Stomach (tissue), 19 donors: Measurements from ENCODE around the gene CFAP69. TPM values are rescaled to one million over a fixed set of nuclear protein-coding genes. Genes with fewer than 3 reads are reported as not detected.

Experiments used
- DNase-seq, 2 donors: peaks; one replicate each; pipeline versions ENCODE4 v3.0.0 to v3.0.0-alpha.2; 2013 to 2019
- H3K27ac ChIP-seq, 5 donors: fragments of 200-600 bp in 4 of 5; sonication (generic) in 4 of 5; one replicate each; pipeline ENCODE4 v1.5.1; 2013 to 2019; ENCODE audit warnings: mild to moderate bottlenecking in 1 of 5, moderate library complexity in 1 of 5
- H3K27me3 ChIP-seq, 3 donors: fragments of 200-600 bp; sonication (generic); one replicate each; pipeline ENCODE4 v1.5.1; 2017 to 2019; ENCODE audit warnings: mixed run types in 1 of 3
- H3K36me3 ChIP-seq, 4 donors: fragments of 200-600 bp; sonication (generic); 1 replicate in 3 of 4; 2 replicates in 1 of 4; pipeline ENCODE4 v1.5.1; 2016 to 2019
- H3K4me1 ChIP-seq, 4 donors: fragments of 200-600 bp; sonication (generic); one replicate each; pipeline ENCODE4 v1.5.1; 2016 to 2019
- H3K4me3 ChIP-seq, 4 donors: fragments of 200-600 bp; sonication (generic) in 3 of 4; one replicate each; pipeline ENCODE4 v1.5.1; 2016 to 2019; ENCODE audit warnings: mild to moderate bottlenecking in 1 of 4
- H3K9me3 ChIP-seq, 4 donors: fragments of 200-600 bp; sonication (generic); one replicate each; pipeline ENCODE4 v1.5.1; 2016 to 2019
- CTCF ChIP-seq, 7 experiments: fragments of 450-650 bp in 4 of 7; fragments of 200-600 bp in 3 of 7; sonication (generic) in 3 of 7; IDR thresholded peaks; one replicate each; pipeline ENCODE4 v1.5.1; 2016 to 2019; ENCODE audit warnings: antibody characterized with exemption in 7 of 7, control low read depth in 2 of 7, mild to moderate bottlenecking in 1 of 7
- EP300 ChIP-seq: sonication (generic); formaldehyde crosslinking; IDR thresholded peaks from one replicate; pipeline ENCODE4 v1.6.1; 2017; ENCODE audit warnings: antibody characterized with exemption
- POLR2A ChIP-seq, 4 donors: fragments of 450-650 bp; IDR thresholded peaks; one replicate each; pipeline ENCODE4 v1.6.1; 2016; ENCODE audit warnings: antibody characterized with exemption in 4 of 4, control low read depth in 2 of 4, mild to moderate bottlenecking in 1 of 4, moderate library complexity in 1 of 4
- POLR2AphosphoS5 ChIP-seq, 3 donors: sonication (generic); formaldehyde crosslinking; IDR thresholded peaks; one replicate each; pipeline ENCODE4 v1.6.1; 2016; ENCODE audit warnings: antibody characterized with exemption in 3 of 3
- WGBS, 5 donors: extraction: QIAGEN DNeasy Blood & Tissue Kit in 3 of 5; methylation state at CpG; one replicate each; pipeline versions ENCODE4 v1.1.5 to v1.1.7; 2013 to 2018; 5-methylcytosine and 5-hydroxymethylcytosine counted together
- intact Hi-C: fragments of 100-400 bp; cut with DNase I; formaldehyde crosslinking; loops from one replicate; pipeline ENCODE4 v1.15.1; 2023; ENCODE audit warnings: low total_unique reads
- long read RNA-seq, 10 donors: transcript quantifications; one replicate each; lab custom pipeline, GENCODE V29; 2026
- polyA plus RNA-seq, 3 donors: library from polyadenylated mRNA; stranded (reverse); fragments of 200-250 nt; gene quantifications; one replicate each; pipeline ENCODE4 v1.2.3, GENCODE V29; 2013
- total RNA-seq, 5 donors: library from RNA; depleted of rRNA; stranded (reverse); fragments of >200 nt; gene quantifications; one replicate each; pipeline versions ENCODE4 v1.1.0 to v1.2.3, GENCODE V29; 2014 to 2016
- donor health status: healthy with polysubstance abuse.
- donor health status: Bipolar disorder and iron deficiency.
- donor health status: healthy.

The CFAP69 gene
- total RNA-seq (10 to 100 TPM in 3 of 5 donors, 1 to 10 TPM in 1, under 1 TPM in 1; 0.87 to 22.0 (median 14.3) TPM), polyA plus RNA-seq (1 to 10 TPM; 2.2 to 6.0 (median 5.1) TPM)
- long read RNA-seq, donor 1: 0 reads
- long read RNA-seq, donor 2: 0 reads
- long read RNA-seq, donor 3: 0 reads
- long read RNA-seq, donor 4: 0 reads
- long read RNA-seq, donor 5: 0 reads
- long read RNA-seq, donor 6: 0 reads
- long read RNA-seq, donor 7: 0 reads
- long read RNA-seq, donor 8: 0 reads
- long read RNA-seq, donor 9: 0 reads
- long read RNA-seq, donor 10: 0 reads

- intact Hi-C loops: no loop called here
- Histone ChIP-seq H3K4me3 (peak within 1 kb of the TSS; percentile 79 to 99 (median 91)), H3K36me3 (no peaks in the 10 kb centered on the region), H3K27me3 (no peaks in the 10 kb centered on the region), H3K27ac (peak within 1 kb of the TSS; percentile 31 to 83 (median 69)), H3K4me1 (peaks cover 5 to 22% (median 21%) of the 10 kb centered on the region in 4 donors), H3K9me3 (no peaks in the 10 kb centered on the region)
- 0 to 1% (median 1%) methylated on average over 39 to 59 of the region's 59 CpGs for WGBS, 5 donors
- DNase-seq: peak; percentile 92 to 96
- TF ChIP-seq POLR2A (IDR thresholded peaks at IDR 0.05) (no peak), CTCF (IDR thresholded peaks at IDR 0.05) (peak in 4 of 7 experiments; percentile 24 to 43 (median 34)), EP300 (no peak), POLR2AphosphoS5 (IDR thresholded peaks at IDR 0.05) (peak; percentile 42 to 88 (median 61))
These were observed at the start of gene CFAP69 for GRCh38 chr7:90244909-90245851. CFAP69 (plus strand) TSS chr7:90245174; CDS start chr7:90245425, 251 bp downstream.

GRCh38 chr7:90201500-90202195, 43.3 kb upstream of the CFAP69 start:
- TF ChIP-seq CTCF (IDR thresholded peaks at IDR 0.05) (no peak), POLR2A (IDR thresholded peaks at IDR 0.05) (no peak), POLR2AphosphoS5 (IDR thresholded peaks at IDR 0.05) (no peak), EP300 (no peak)
- intact Hi-C loops: no loop called here
- Histone ChIP-seq H3K27me3 (no peaks in the 10 kb centered on the region), H3K4me3 (no peak overlapping the region), H3K36me3 (no peaks in the 10 kb centered on the region), H3K27ac (no peak overlapping the region), H3K9me3 (no peaks in the 10 kb centered on the region), H3K4me1 (no peaks in the 10 kb centered on the region)
- no peak for DNase-seq
- 81 to 89% (median 87%) methylated on average over 2 of the region's 2 CpGs for WGBS, 5 donors

- Histone ChIP-seq H3K9me3 (no peaks in the 10 kb centered on the region), H3K4me1 (peaks cover 0 to 26% (median 9%) of the 10 kb centered on the region in 4 donors), H3K27ac (no peak overlapping the region), H3K27me3 (peaks cover 0 to 18% (median 8%) of the 10 kb centered on the region in 3 donors), H3K4me3 (no peak overlapping the region), H3K36me3 (no peaks in the 10 kb centered on the region)
- DNase-seq: no peak
- intact Hi-C loops: no loop called here
- 87 to 100% (median 92%) methylated on average over 1 of the region's 1 CpG for WGBS, 5 donors
- no peak for TF ChIP-seq EP300
- no peak for TF ChIP-seq POLR2AphosphoS5 (IDR thresholded peaks at IDR 0.05)
- TF ChIP-seq CTCF (IDR thresholded peaks at IDR 0.05): no peak
- no peak for TF ChIP-seq POLR2A (IDR thresholded peaks at IDR 0.05)
These were observed 37.0 kb upstream of the CFAP69 start for GRCh38 chr7:90207956-90208355.

GRCh38 chr7:90209776-90210175, 35.2 kb upstream of the CFAP69 start:
- peak overlapping the region in 1 of 5 donors; percentile 87 for H3K27ac ChIP-seq
- H3K9me3 ChIP-seq: no peaks in the 10 kb centered on the region
- no peaks in the 10 kb centered on the region for H3K36me3 ChIP-seq
- WGBS, 5 donors: 84 to 92% (median 88%) methylated on average over 1 of the region's 1 CpG
- H3K4me3 ChIP-seq: no peak overlapping the region
- H3K27me3 ChIP-seq: peaks cover 0 to 18% (median 8%) of the 10 kb centered on the region in 3 donors
- TF ChIP-seq POLR2A (IDR thresholded peaks at IDR 0.05) (no peak), CTCF (IDR thresholded peaks at IDR 0.05) (no peak), POLR2AphosphoS5 (IDR thresholded peaks at IDR 0.05) (no peak)
- H3K4me1 ChIP-seq: peaks cover 4 to 36% (median 14%) of the 10 kb centered on the region in 4 donors
- intact Hi-C loops: no loop called here
- no peak for DNase-seq
